NCI-H2029 (cell line): Measurements from ENCODE around the gene TCF12.
"Not testable (repeated sequence)": the region's sequence is repeated elsewhere in the genome, so short reads cannot be mapped to it uniquely, and the experiment has no call there.

ENCODE experiments used
- DNase-seq: peaks from one replicate; lab custom pipeline; 2025; lab: John Stamatoyannopoulos, UW

The TCF12 gene

DNA sequence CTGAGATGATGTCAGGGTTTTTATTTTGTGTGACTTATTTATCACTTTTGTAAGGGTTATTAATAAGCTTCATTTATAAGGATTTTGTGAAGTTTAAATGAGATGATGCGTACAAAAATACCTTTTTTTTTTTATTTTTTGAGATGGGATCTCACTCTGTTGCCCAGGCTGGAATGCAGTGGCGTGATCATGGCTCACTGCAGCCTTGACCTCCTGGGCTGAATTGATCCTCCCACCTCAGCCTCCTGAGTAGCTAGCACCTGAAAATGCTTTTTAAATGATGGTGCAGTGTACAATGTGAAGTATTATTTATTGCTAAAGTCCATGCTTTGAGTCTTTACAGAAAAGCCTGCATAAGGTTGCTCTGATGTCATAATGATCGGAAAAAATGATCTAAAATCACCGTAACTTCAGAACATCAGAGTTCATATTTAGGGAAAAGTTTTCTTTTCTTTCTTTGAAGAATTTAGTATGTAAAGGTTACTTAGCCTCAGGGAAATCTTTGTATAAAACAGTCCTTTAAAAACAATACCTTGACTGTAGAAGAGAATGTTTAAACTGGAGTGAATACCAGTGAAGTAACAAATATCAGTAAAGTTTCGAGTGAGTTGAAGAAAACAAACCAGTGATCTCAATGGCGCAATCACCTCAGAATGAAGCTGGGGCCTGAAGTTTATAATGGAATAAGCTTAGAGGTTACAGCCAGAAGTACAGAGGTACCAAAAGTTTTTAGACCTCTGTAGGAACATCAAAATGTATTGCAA is 29.7 kb downstream of the TCF12 start:
- DNase-seq, result no peak

DNA sequence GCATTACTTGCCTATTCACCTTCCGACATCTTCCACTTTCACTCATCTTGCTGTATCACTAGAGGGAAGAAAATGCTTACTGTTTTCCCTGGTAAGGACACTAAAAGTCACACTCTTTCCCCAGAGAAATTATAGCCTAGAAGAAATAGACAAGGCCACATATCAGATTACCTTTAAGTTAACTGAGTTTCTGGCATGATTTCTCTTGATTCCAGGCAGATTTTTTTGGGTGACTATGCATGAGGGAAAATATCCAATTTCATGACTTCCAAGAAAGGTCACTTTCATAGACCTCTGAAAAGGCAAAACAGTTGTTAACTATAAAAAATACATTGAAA is 30.3 kb downstream of the TCF12 start:
- DNase-seq, result no peak

DNA sequence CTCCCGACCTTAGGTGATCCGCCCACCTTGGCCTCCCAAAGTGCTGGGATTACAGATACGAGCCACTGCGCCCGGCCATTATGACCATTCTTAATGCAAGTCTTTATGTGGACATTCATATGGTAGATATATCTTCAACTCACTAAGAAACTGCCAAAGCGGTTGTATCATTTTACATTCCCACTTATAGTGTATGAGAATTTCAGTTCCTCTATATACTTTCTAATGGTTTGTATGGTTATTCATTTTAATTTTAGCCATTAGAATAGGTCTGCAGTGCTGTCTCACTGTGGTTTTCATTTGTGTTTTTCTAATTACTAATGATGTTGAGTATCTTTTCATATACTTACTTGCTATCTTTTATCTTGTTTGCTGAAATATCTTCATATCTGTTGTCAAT is 32.5 kb downstream of the TCF12 start:
- no peak for DNase-seq

DNA sequence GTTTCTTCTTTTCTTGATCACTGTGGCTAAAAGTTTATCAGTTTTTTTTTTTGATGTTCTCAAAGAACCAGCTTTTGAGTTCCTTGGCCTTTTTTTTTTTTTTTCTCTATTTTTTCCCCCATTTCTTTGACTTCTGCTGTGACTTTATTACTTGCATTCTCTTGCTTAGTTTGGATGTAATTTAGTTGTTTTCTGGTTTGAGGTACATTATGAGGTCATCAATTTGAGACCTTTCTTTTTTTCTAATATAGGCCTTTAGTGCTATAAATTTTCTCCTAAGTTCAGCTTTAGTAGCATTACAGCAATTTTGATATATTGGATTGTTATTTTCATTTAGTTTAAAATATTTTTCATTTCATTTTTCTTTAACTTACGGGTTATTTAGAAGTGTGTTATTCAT is 35.3 kb downstream of the TCF12 start:
- no peak for DNase-seq

DNA sequence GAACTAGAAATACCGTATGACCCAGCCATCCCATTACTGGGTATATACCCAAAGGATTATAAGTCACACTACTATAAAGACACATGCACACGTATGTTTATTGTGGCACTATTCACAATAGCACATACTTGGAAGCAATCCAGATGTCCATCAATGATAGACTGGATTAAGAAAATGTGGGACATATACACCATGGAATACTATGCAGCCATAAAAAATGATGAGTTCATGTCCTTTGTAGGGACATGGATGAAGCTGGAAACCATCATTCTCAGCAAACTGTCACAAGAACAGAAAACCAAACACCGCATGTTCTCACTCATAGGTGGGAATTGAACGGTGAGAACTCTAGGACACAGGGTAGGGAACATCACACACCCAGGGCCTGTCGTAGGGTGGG is 36.6 kb downstream of the TCF12 start:
- DNase-seq, result not testable (repeated sequence)

DNA sequence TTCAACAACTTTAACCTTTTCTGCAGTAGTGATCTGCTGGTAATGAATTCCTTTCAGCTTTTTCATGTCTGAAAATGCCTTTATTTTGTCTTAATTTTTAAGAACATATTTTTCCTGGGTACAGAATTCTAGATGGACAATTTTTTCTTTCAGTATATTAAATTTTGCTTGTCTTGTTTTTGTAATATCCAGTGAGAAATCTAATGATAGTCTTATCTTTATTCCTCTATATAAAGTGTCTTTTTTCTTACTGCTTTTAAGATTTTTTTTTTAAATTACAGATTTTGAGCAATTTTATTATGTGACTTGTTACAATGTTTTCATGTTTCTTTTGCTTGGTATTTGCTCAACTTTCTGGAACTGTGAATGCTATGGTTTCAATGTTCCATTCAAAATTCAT is 38.1 kb downstream of the TCF12 start:
- no peak for DNase-seq

DNA sequence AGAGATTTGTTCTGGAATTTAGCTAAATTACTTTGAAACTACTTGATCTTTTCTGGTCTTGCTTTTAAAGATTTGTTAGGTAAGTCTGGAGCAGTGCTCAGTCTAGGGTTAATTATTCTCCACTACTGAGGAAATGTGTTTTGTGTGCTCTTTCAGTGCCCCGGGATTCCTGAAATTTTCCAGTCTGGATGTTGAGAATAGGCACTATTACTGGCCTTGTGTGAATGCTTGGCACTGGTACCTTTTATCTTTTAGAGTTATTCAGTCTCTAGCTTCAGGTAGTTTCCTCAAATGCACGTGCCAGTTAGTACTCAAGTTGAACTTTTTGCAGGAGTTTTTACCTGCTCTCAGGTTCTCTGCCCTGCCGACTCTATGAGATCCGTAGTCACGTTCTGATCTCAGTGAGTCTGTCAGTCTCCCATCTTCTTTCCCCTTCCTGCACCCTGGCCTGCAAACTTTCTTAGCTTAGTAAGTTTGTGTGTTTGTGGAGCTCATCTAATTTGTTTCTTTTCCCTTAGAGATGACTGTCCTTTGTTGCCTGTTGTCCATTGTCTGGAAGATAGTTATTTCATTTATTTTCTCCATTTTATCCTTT is 39.5 kb downstream of the TCF12 start:
- no peak for DNase-seq

DNA sequence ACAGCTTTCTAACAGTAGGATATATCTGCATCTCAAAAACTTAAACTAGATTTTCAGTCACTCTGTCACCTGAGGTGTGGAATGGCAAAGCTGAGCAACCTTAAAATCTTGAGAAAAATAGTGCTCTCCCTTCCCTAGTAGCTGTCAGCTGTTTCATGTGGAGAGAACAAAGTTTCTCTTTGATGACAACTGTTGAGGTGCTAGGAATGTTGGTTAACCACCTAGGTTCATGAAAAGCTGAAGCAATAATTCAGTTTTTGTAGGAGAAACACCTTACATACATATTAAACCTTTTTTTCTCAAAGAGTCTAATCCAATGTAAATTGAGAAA is 40.8 kb downstream of the TCF12 start:
- DNase-seq, result no peak

DNA sequence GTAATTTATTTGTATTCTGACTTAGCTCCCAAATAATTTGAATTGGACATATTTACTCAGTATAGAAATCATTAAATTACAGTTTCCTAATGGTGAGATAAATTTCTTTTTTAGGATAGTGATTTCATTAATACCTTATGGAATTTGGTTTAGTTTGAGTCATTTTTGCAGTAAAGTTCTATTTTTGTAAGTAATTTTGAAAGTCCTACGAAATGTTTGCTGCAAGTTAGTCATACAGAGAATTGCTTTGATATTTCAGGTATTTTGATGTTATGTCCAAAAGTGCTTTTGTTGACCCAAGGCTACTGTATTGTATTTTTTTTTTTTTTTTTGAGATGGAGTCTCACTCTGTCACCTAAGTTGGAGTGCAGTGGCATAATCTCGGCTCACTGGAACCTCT is 41.7 kb downstream of the TCF12 start:
- DNase-seq, result no peak

DNA sequence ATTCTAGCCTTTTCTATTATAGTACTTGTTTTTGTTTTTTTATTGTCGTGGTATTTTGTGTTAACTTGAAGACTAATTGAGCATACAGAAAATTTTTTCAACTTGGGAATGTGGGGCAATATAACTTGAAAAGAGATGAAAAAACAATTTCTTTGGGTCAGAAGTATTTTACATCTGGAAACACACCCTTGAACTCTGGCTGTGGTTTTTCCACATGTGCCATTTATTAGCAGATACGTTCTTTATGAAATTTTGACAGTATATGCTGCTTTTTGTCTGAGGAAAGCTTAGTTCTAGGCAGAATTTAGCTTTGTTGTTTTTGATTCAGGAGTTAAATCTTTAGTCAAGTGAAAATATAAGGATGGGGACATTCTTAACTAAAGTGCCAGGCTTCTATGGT is 44.7 kb downstream of the TCF12 start:
- no peak for DNase-seq

DNA sequence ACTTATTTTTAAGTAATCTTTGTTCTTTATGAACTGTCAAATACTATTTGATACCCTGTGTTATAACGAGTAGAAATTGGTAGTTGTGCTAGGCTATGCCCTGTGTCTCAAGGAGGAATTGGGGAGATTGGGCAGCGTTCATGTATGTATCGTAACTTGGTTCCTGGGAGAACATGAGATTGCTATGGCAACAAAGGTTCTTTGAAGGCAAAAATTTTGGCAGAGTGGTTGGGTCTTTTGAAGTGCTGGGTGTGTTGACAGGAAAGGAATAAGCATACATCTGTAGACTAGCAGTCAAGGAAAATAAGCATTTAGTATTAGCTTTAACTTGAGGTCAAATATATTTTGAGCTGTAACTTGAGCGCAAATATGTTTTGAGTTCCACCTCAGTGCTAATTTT is 45.3 kb downstream of the TCF12 start:
- no peak for DNase-seq

DNA sequence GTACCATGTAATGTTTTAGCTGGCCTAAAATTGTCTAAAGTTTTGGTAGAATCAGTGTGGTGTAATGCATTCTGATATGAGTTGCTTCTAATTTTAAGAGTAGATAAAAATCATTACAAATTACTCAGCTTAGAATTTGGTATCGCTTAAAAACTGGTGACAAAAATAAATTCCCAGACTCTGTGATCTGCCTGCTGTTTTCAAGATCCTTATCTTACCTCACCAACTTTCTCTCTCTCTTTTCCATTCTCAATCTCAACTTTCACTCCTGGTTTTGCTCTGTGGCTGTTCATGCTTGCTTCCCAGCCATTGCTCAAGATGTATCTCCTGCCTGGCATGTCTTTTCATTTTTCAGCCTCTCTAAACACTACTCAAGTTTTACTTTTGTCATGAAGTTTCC is 45.7 kb downstream of the TCF12 start:
- DNase-seq, result no peak

DNA sequence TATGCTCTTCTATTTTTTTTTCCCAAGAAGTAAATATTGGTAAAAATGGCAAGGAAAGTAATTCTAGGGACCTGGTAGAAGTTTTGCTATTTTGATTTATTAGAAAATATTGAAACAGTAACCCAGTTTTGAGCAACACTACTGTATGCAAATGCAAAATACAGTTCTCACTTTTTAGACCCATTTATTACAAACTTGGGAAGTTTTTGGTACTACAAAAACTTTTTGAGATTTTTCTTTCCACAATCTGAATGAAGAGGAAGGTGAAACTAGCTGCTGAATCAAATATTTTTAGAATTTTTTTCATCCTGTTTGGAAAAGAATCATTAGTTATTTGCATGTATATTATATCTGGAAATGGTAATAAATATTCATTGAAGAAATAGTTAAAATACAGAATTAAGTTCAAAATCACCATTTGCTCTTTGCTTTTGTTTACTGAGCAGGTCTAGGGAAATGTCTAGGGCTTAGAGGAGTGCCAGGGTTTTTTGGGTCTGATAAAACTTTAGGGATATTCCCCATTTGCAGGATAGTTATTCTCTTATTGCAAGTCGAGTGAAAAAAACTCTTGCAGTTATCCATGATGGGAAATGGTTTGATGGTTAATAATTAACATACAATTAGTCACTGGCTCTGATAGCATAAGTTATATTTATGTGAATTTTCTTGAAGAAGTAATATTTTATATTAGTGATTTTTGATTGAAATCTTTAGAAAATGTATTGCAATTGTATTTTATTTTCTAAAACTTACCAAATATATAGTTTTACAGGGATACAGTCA is 47.0 kb downstream of the TCF12 start:
- DNase-seq, result no peak

DNA sequence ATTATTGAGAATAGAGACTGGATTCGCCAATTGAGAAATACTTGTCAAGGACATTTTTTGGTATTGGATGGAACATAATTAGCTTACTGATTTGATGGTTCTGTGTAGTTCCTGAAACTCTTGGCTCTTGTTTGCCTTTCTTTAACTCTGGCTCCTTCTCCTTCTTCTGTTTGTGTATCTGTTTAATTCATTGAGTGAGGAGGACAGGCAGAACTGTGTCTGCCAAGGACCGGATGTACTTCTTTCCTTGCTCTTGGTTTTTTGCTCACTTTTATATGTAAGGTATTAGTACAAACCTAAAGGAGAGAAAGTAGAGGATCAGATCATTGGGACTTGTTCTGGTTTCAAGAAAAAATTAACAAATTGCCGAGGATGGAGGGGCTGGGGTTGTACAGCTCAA is 48.9 kb downstream of the TCF12 start:
- no peak for DNase-seq

DNA sequence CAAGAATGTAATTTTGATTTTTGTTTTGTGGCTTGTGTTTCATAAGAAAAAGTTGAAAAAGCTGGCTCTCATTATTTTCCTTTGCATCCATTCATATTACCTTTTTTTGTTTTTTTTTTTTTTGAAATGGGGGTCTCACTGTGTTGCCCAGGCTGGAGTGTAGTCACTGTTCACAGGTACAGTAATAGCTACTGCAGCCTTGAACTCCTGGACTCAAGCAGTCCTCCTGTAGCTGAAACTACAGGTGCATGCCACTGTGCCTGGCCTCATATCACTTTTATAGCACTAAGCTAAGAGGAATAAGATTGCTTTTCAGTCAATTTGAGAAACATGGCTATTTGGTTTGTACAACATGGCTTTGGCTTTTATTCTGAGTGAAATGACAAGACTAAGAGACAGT is 49.8 kb downstream of the TCF12 start:
- DNase-seq, result no peak

DNA sequence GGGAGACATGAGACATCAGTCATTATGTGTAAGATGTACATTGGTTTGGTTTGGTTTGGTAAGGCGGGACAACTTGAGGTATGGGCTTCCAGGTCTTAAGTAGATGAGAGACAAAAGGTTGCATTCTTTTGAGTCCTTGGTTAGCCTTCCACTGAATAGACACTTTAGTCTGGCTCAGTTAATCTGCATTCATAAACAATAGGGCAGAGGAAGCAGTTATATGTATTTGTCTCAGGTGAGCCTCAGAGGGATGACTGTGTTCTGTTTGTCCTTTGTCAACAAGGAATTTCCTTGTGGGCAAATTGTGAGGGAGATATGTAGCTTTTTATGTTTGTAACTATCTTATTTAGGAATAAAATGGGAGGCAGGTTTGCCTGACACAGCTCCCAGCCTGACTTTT is 50.4 kb downstream of the TCF12 start:
- DNase-seq, result peak; percentile 27

DNA sequence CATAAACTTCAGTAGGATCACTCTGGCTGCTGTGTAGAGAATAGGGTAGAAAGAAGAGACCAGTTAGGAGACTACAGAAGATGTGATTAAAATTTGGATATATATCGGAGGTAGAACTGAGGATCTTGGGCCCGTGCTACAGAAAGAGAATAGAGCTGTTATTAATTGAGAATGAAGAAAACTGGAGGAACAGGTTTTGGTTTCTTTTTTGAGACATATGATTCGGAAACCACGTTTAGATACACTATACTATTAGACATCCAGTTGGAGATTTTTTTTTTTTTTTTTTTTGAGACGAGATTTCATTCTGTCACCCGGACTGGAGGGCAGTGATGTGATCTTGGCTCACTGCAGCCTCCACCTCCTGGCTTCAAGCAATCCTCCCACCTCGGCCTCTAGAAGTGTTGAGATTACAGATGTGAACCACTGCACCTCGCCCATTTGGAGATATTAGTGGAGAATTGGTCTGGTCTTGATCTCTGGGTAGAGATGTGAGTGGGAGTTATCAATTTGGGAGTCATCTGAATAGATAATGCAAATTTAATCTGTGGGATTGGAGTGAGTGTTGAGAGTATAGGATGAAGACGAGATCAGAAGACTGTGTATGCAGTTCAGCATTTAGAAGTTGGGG is 50.9 kb downstream of the TCF12 start:
- DNase-seq, result no peak

DNA sequence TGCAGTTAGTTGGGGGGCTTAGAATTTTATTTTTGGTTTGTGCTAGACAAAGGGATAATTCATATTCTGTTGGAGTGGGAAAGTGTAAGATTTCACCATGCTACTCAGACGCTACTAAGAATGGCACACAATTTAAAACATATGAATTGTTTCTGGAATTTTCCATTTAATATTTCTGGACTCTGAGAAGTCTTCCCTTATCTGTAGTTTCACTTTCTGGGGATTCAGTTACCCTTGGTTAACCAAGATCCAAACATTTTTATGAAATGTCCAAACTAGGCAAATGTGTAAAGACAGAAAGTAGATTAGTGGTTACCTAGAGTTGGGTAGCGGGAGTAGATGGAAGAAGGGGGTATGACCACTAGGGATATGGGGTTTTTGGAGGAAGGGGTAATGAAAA is 53.1 kb downstream of the TCF12 start:
- DNase-seq, result no peak

DNA sequence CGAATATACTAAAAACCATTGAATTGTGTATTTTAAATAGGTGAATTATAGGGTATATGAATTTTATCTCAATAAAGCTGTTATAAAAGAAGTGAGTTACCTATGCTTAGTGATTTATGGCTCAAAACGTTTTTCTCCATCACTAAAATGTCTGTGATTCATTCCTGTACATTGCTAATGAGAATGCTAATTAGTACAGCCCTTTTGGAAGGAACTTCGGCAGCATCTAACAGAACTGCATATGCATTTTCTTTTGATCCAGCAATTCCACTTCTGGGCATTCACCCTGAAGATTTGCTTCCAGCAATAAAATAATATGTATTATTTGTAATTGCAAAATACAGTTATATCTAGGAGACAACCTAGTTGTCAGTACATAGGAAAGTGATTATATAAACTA is 53.6 kb downstream of the TCF12 start:
- DNase-seq, result no peak

DNA sequence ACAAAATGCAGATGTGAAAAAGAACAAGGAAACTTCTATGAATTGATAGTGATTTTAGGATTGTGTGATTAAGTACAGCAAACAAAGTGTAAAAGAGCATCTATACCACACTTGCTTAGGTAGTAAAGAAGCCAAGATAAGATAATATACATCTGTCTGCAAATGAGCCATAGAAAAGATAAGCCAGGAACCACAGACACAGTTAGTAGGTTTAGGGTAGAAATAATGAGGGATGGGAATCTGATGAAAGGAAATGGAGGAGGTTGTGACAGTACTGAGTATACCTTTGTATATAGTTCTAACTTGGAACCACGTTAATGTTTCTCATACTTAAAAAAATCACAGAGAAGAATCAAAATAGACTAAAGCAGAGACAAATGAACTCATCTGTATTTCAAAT is 54.0 kb downstream of the TCF12 start:
- DNase-seq, result no peak

DNA sequence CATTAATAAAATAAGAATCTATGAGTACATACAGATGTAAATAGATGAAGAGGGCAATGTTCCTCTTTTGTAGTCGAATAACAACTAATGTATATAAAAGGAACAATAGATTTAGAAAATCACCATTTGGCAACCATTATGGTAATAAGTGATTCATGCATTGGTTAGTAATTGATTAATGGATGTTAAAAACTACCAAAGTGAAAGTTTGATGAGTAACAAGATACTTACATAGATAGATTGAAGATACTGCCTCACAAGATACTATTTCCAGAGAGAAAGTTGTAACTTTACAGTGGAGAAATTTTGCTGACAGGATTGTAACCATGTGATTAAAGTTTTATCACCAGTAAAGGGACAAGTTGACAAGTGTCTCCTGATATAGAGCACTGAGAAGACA is 55.0 kb downstream of the TCF12 start:
- DNase-seq, result no peak

DNA sequence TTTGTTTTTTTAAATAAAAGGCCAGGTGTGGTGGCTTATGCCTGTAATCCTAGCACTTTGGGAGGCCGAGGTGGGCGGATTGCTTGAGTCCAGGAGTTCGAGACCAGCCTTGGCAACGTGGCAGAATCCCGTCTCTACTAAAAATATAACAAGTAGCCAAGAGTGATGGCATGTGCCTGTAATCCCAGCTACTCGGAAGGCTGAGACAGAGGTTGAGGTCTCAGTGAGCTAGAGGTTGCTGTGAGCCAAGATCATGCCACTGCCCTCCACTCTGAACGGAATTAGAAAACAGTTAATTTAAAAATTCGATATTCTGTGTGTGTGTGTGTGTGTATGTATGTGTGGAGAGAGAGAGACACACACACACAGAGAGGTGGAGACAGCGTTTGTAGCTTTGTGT is 58.8 kb downstream of the TCF12 start:
- DNase-seq, result no peak
